Activated B cell treated with CpG ODN at 0.5 μM for 24 hours (primary cell): Measurements from ENCODE around the gene PIGW. TPM values are rescaled to one million over a fixed set of nuclear protein-coding genes. Genes with fewer than 3 reads are reported as not detected.

ENCODE experiments used
- ATAC-seq: fragments of 200-7000 bp; cut with Tn5 transposase; one replicate; pipeline ENCODE4 v1.10.0; 2021; ENCODE audit warnings: low read depth, mild to moderate bottlenecking, moderate library complexity
- CTCF ChIA-PET: fragments of 350-600 bp; sonication (Branson Sonifier 250); formaldehyde crosslinking; loops from one replicate; lab custom pipeline; 2021; ENCODE audit warnings: antibody characterized with exemption; lab: Charles Lee
- POLR2A ChIA-PET: fragments of 350-600 bp; sonication (Branson Sonifier 250); formaldehyde crosslinking; loops from one replicate; lab custom pipeline; 2021; ENCODE audit warnings: antibody characterized with exemption; lab: Charles Lee
- DNase-seq: peaks from one replicate; pipeline ENCODE4 v3.0.0; 2022
- H3K27ac Mint-ChIP-seq: one replicate; pipeline ENCODE4 v1.8.0; 2020; ENCODE audit warnings: mixed read lengths
- H3K27me3 Mint-ChIP-seq: one replicate; pipeline ENCODE4 v1.8.0; 2021; ENCODE audit warnings: mixed read lengths
- H3K36me3 Mint-ChIP-seq: one replicate; pipeline ENCODE4 v1.8.0; 2021; ENCODE audit warnings: low read depth, mixed read lengths
- H3K4me1 Mint-ChIP-seq: one replicate; pipeline ENCODE4 v1.8.0; 2021; ENCODE audit warnings: mixed read lengths
- H3K4me3 Mint-ChIP-seq: one replicate; pipeline ENCODE4 v1.8.0; 2020; ENCODE audit warnings: mild to moderate bottlenecking, mixed read lengths
- H3K9me3 Mint-ChIP-seq: one replicate; pipeline ENCODE4 v1.8.0; 2020; ENCODE audit warnings: mixed read lengths
- intact Hi-C: fragments of 100-400 bp; cut with micrococcal nuclease; formaldehyde crosslinking; loops from one replicate; pipeline ENCODE4 v1.15.1; 2024
- total RNA-seq: library from RNA; stranded (reverse); gene quantifications from 2 replicates; pipeline ENCODE4 v1.2.3, GENCODE V29; 2022
- TF ChIP-seq, protein P1 (sequence below): fragments of 200-600 bp; IDR thresholded peaks from one replicate; pipeline ENCODE4 v1.8.0; 2022; ENCODE audit warnings: antibody characterized with exemption, mild to moderate bottlenecking

The PIGW gene
- total RNA-seq, 1 donor from 2014 or later = 20.7 TPM

DNA sequence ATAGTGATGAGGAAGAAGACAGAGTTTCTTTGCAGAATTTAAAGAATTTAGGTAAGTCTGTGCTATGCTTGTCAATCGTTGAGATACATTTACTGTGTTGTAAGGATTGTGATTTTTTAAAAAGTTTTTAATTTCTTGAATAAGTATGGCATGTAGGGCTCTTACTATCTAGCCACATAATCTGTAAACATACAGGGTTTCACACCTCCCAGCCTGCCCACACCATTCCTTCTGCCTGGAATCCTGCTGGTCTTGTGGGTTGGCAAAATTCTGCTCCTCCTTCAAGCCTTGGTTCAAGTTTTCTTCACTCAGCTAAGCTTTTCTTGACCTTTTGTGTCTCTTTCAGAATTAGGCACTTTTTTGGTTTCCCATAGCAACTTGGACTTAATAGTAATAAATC is 40.8 kb upstream of the PIGW start:
- no peak overlapping the region for H3K27ac Mint-ChIP-seq
- DNase-seq (no peak), ATAC-seq (no peak)
- H3K27me3 Mint-ChIP-seq = no peaks in the 10 kb centered on the region
- no peak overlapping the region for H3K4me3 Mint-ChIP-seq
- ChIA-PET POLR2A (no interaction called here), CTCF (interaction anchor here (1.5 kb wide), 1 partner anchor 11 kb away, joined by 3 read pairs; no protein-coding TSS in a partner anchor)
- no peaks in the 10 kb centered on the region for H3K9me3 Mint-ChIP-seq
- TF ChIP-seq, protein P1, sequence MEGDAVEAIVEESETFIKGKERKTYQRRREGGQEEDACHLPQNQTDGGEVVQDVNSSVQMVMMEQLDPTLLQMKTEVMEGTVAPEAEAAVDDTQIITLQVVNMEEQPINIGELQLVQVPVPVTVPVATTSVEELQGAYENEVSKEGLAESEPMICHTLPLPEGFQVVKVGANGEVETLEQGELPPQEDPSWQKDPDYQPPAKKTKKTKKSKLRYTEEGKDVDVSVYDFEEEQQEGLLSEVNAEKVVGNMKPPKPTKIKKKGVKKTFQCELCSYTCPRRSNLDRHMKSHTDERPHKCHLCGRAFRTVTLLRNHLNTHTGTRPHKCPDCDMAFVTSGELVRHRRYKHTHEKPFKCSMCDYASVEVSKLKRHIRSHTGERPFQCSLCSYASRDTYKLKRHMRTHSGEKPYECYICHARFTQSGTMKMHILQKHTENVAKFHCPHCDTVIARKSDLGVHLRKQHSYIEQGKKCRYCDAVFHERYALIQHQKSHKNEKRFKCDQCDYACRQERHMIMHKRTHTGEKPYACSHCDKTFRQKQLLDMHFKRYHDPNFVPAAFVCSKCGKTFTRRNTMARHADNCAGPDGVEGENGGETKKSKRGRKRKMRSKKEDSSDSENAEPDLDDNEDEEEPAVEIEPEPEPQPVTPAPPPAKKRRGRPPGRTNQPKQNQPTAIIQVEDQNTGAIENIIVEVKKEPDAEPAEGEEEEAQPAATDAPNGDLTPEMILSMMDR = no peak
- peaks cover 88% of the 10 kb centered on the region for H3K36me3 Mint-ChIP-seq
- H3K4me1 Mint-ChIP-seq = peaks cover 20% of the 10 kb centered on the region
- intact Hi-C loops = no loop called here

DNA sequence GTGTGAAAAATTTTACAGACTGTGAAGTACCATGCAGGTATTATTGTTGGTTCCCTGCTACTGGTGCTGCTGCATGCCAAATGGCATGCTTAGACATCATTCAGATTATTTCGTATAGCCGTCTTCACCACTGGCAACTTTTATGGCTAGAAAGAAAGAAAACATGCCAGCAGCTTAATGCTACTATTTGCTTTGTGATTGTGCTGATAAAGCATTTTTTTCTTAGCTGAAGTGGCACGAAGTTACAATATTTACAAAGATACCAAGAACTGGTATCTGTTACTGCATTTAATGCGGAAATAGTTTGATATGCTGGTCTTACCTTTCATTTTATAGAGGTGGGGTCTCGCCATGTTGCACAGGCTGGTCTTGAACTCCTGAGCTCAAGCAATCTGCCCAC is 40.1 kb upstream of the PIGW start:
- TF ChIP-seq, protein P1 = no peak
- no peak for ATAC-seq
- CTCF ChIA-PET = no interaction called here
- H3K27me3 Mint-ChIP-seq = no peaks in the 10 kb centered on the region
- intact Hi-C loops = no loop called here
- H3K36me3 Mint-ChIP-seq = peaks cover 86% of the 10 kb centered on the region
- no peak overlapping the region for H3K4me3 Mint-ChIP-seq
- POLR2A ChIA-PET = no interaction called here
- DNase-seq = no peak
- no peaks in the 10 kb centered on the region for H3K9me3 Mint-ChIP-seq
- H3K27ac Mint-ChIP-seq = no peak overlapping the region
- peaks cover 14% of the 10 kb centered on the region for H3K4me1 Mint-ChIP-seq

DNA sequence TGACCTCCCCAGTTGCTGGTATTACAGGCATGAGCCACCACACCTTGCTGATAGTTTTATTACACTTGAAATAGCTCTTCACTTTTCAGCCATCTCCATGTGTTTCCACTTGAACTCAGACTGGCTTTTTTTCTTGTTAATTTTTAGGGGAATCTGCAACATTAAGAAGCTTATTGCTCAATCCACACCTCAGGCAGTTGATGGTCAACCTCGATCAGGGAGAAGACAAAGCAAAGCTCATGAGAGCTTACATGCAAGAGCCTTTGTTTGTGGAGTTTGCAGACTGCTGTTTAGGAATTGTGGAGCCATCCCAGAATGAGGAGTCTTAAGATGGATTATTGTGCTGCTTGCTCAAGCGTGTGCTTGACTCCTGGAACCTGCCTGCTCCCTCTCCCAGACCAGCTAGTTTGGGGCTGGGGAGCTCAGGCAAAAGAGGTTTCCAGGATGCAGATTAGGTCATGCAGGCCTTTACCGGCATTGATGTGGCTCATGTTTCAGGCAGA is 39.7 kb upstream of the PIGW start:
- Mint-ChIP-seq H3K27ac (no peak overlapping the region), H3K36me3 (peaks cover 81% of the 10 kb centered on the region), H3K27me3 (no peaks in the 10 kb centered on the region), H3K4me3 (no peak overlapping the region), H3K9me3 (no peaks in the 10 kb centered on the region), H3K4me1 (peaks cover 10% of the 10 kb centered on the region)
- TF ChIP-seq, protein P1 = no peak
- POLR2A ChIA-PET = no interaction called here
- intact Hi-C loops = no loop called here
- DNase-seq = no peak
- no peak for ATAC-seq
- CTCF ChIA-PET = no interaction called here

DNA sequence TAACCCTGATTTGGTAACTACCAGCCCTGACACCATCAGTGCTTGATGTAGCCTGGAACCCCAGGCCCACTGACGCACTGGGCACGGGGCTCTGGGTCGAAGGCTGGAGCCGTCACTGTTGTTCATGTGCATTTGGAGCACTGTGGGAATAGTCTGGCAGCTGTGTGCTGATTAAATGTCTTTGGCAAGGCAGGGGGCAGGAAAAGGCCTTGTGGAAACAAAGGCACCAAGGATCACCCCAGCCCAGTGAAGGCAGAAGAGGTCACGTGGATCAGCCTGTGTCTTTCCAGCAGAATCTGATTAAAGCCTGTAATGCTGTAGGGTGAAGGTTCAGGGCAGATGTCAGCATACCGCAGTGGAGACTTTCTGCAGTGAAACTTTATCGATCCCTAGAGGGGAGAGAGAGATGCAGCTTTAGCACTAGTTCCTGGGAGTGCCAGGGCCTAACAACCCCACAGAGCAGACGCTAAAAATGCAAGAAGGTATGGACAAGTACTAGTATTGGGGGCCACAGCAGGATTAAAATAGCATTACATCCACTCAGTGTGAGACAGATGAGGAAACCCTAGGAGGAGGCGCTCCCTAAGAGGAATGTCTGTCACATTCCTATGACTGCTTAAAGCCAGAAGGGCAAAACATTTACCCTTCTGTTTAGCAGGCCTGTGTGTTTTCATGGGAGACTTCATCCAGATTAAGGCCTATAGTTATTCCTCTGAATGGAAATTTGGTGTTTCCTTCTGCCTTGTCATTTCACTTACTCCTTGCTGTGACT is 38.6 kb upstream of the PIGW start:
- Mint-ChIP-seq H3K4me3 (no peak overlapping the region), H3K27ac (no peak overlapping the region), H3K9me3 (no peaks in the 10 kb centered on the region), H3K27me3 (no peaks in the 10 kb centered on the region), H3K4me1 (peaks cover 6% of the 10 kb centered on the region), H3K36me3 (peaks cover 75% of the 10 kb centered on the region)
- TF ChIP-seq, protein P1 = no peak
- DNase-seq = no peak
- ChIA-PET POLR2A (no interaction called here), CTCF (no interaction called here)
- intact Hi-C loops = no loop called here
- no peak for ATAC-seq

DNA sequence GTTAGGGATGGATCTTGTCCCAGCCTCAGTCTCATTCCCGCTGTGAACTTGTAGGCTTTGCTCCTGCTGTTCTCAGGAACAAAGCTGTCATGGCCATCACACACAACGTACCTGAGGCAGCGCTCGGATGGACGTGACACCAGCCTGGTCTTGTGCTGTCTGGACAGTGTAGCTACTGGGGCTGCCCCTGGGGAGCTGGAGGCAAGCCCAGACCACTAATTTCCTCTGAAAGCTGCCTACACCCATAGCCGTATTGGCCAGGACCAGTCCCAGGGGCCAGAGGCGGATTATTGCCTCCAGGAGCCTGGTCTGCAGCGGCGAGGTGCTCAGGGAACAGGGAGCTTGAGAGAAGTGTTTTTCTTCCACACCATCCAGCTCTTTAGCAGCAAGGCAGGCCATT is 36.6 kb upstream of the PIGW start:
- POLR2A ChIA-PET = no interaction called here
- TF ChIP-seq, protein P1 = no peak
- intact Hi-C loops = no loop called here
- Mint-ChIP-seq H3K4me1 (no peaks in the 10 kb centered on the region), H3K27me3 (no peaks in the 10 kb centered on the region), H3K36me3 (peaks cover 64% of the 10 kb centered on the region), H3K27ac (no peak overlapping the region), H3K4me3 (no peak overlapping the region), H3K9me3 (no peaks in the 10 kb centered on the region)
- ATAC-seq = no peak
- CTCF ChIA-PET = no interaction called here
- DNase-seq = no peak
